HG03520 (cell line): ENCODE measurements around the gene RHOT2.
A peak's percentile ranks its signal among the peaks of the same experiment; 100 is the strongest.
"Not testable (repeated sequence)": the region's sequence is repeated elsewhere in the genome, so short reads cannot be mapped to it uniquely, and the experiment has no call there.

Experiments used
- ATAC-seq: cut with Tn5 transposase; IDR thresholded peaks from one replicate; pipeline ENCODE4 v1.9.1; 2021; ENCODE audit warnings: mild to moderate bottlenecking, moderate library complexity; ENCODE audit not compliant: unreplicated experiment

RHOT2 gene

GRCh38 chr16:680967-681745 lies 13.2 kb downstream of the RHOT2 start:
- no peak for ATAC-seq

GRCh38 chr16:681746-682427 lies 14.0 kb downstream of the RHOT2 start:
- no peak for ATAC-seq

GRCh38 chr16:682493-683395 lies 14.8 kb downstream of the RHOT2 start:
- ATAC-seq, result no peak

- ATAC-seq, result no peak
Measured at GRCh38 chr16:683396-684070, 15.6 kb downstream of the RHOT2 start.

GRCh38 chr16:684071-684794 lies 16.3 kb downstream of the RHOT2 start, which contains the start of gene JMJD8:
Gene JMJD8, minus strand, starts transcription at chr16:684334. Its CDS starts 15 bp downstream, at chr16:684319.
- peak; percentile 69 for ATAC-seq

GRCh38 chr16:684961-685696 lies 17.2 kb downstream of the RHOT2 start:
- ATAC-seq, result no peak

GRCh38 chr16:685967-686366 lies 18.0 kb downstream of the RHOT2 start:
- ATAC-seq, result no peak

- ATAC-seq, result no peak
Measured at GRCh38 chr16:686459-687260, 18.7 kb downstream of the RHOT2 start.

- no peak for ATAC-seq
Measured at GRCh38 chr16:687499-687898, 19.6 kb downstream of the RHOT2 start.

GRCh38 chr16:689175-689897 lies 21.4 kb downstream of the RHOT2 start:
- ATAC-seq, result no peak

- ATAC-seq, result not testable (repeated sequence)
Measured at GRCh38 chr16:691242-691641, 23.3 kb downstream of the RHOT2 start.

GRCh38 chr16:692356-693108 lies 24.6 kb downstream of the RHOT2 start:
- ATAC-seq, result no peak

GRCh38 chr16:693364-693763 lies 25.4 kb downstream of the RHOT2 start:
- no peak for ATAC-seq

GRCh38 chr16:693766-694165 lies 25.8 kb downstream of the RHOT2 start:
- ATAC-seq, result no peak

- no peak for ATAC-seq
Measured at GRCh38 chr16:694187-694862, 26.4 kb downstream of the RHOT2 start.

GRCh38 chr16:694863-695354 lies 27.0 kb downstream of the RHOT2 start:
- ATAC-seq, result no peak
